Neural cell (in vitro differentiated cells): Measurements from ENCODE around the gene ROCK2.

ENCODE experiments used
- TAF1 ChIP-seq: IDR thresholded peaks from 2 replicates; pipeline ENCODE4 v1.6.1; 2012; ENCODE audit warnings: low read depth
- TF ChIP-seq, protein P1 (sequence below): fragments of 450-650 bp; IDR thresholded peaks from 2 replicates; pipeline ENCODE4 v1.5.1; 2014; ENCODE audit warnings: antibody characterized with exemption, mild to moderate bottlenecking, moderate library complexity; ENCODE audit not compliant: poor library complexity, severe bottlenecking

GRCh38 chr2:11348209-11348749 lies 3.8 kb upstream of the ROCK2 start:
- TF ChIP-seq, protein P1, sequence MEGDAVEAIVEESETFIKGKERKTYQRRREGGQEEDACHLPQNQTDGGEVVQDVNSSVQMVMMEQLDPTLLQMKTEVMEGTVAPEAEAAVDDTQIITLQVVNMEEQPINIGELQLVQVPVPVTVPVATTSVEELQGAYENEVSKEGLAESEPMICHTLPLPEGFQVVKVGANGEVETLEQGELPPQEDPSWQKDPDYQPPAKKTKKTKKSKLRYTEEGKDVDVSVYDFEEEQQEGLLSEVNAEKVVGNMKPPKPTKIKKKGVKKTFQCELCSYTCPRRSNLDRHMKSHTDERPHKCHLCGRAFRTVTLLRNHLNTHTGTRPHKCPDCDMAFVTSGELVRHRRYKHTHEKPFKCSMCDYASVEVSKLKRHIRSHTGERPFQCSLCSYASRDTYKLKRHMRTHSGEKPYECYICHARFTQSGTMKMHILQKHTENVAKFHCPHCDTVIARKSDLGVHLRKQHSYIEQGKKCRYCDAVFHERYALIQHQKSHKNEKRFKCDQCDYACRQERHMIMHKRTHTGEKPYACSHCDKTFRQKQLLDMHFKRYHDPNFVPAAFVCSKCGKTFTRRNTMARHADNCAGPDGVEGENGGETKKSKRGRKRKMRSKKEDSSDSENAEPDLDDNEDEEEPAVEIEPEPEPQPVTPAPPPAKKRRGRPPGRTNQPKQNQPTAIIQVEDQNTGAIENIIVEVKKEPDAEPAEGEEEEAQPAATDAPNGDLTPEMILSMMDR: no peak
- no peak for TF ChIP-seq TAF1
